NB4 (cell line): ENCODE results near the gene RABGEF1.
"Not testable (repeated sequence)": the region's sequence is repeated elsewhere in the genome, so short reads cannot be mapped to it uniquely, and the experiment has no call there.

Source experiments
- MYC ChIP-seq: IDR thresholded peaks from 2 replicates; pipeline ENCODE4 v1.6.1; 2011; ENCODE audit warnings: low read depth, low read length
- POLR2A ChIP-seq: IDR thresholded peaks from 2 replicates; pipeline ENCODE4 v1.6.1; 2011; ENCODE audit warnings: mild to moderate bottlenecking; ENCODE audit not compliant: insufficient read length; ENCODE audit errors: extremely low read depth
- TF ChIP-seq, protein P1 (sequence below): IDR thresholded peaks from one replicate; pipeline ENCODE4 v1.5.1; 2012; ENCODE audit warnings: low read depth, low read length

DNA sequence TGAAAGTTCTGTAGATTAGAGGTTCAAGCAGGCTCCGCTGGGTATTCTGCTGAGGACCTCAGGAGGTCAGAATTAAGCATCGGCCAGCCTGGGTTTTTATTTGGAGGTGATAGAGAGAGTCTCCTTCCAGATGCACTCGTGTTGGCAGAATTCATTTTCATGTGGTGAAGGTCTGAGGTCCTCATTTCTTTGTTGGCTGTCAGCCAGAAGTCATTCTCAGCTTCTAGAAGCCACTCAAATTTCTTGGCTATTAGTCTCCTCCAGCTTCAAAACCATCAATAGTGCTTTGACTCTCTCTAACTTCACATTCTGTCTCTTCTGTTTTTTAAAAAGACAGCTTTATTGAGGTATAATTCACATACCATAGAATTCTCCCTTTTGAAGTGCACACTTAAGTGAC is 22.6 kb downstream of the RABGEF1 start:
- TF ChIP-seq POLR2A, MYC: not testable (repeated sequence)
- TF ChIP-seq, protein P1, sequence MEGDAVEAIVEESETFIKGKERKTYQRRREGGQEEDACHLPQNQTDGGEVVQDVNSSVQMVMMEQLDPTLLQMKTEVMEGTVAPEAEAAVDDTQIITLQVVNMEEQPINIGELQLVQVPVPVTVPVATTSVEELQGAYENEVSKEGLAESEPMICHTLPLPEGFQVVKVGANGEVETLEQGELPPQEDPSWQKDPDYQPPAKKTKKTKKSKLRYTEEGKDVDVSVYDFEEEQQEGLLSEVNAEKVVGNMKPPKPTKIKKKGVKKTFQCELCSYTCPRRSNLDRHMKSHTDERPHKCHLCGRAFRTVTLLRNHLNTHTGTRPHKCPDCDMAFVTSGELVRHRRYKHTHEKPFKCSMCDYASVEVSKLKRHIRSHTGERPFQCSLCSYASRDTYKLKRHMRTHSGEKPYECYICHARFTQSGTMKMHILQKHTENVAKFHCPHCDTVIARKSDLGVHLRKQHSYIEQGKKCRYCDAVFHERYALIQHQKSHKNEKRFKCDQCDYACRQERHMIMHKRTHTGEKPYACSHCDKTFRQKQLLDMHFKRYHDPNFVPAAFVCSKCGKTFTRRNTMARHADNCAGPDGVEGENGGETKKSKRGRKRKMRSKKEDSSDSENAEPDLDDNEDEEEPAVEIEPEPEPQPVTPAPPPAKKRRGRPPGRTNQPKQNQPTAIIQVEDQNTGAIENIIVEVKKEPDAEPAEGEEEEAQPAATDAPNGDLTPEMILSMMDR, result not testable (repeated sequence)
